Lower leg skin (tissue), 4 donors: ENCODE data around the gene DHRS1. TPM values are rescaled to one million over a fixed set of nuclear protein-coding genes. Genes with fewer than 3 reads are reported as not detected.

Experiments used
- DNase-seq, 2 donors: peaks; one replicate each; pipeline ENCODE4 v3.0.0-alpha.2; 2019; ENCODE audit warnings: low spot score in 2 of 2
- H3K4me3 ChIP-seq: fragments of 200-600 bp; sonication (generic); 2 replicates; pipeline ENCODE4 v1.5.1; 2017; ENCODE audit warnings: mild to moderate bottlenecking, low read depth; ENCODE audit not compliant: poor library complexity, severe bottlenecking
- POLR2A ChIP-seq, 2 donors: fragments of 450-650 bp; IDR thresholded peaks; one replicate each; pipeline ENCODE4 v1.6.1; 2016 to 2017; ENCODE audit warnings: antibody characterized with exemption in 2 of 2, mild to moderate bottlenecking in 1 of 2, moderate library complexity in 1 of 2
- WGBS, 2 donors: methylation state at CpG; one replicate each; pipeline ENCODE4 v1.1.5; 2018; 5-methylcytosine and 5-hydroxymethylcytosine counted together
- intact Hi-C: fragments of 100-400 bp; cut with DNase I; formaldehyde crosslinking; loops from one replicate; pipeline ENCODE4 v1.15.0; 2023; ENCODE audit warnings: low total_unique reads
- total RNA-seq, 4 donors: library from RNA; depleted of rRNA; stranded (reverse); fragments of >200 nt; gene quantifications; one replicate each; pipeline ENCODE4 v1.1.0, GENCODE V29; 2016
- TF ChIP-seq, protein P1 (sequence below), 3 donors: fragments of 450-650 bp; IDR thresholded peaks; one replicate each; pipeline ENCODE4 v1.5.1; 2016; ENCODE audit warnings: antibody characterized with exemption in 3 of 3, mild to moderate bottlenecking in 3 of 3, moderate library complexity in 2 of 3

DHRS1 gene
- total RNA-seq, 4 donors from 2014 or later = 55.0 to 112 (median 90.6) TPM

DNA sequence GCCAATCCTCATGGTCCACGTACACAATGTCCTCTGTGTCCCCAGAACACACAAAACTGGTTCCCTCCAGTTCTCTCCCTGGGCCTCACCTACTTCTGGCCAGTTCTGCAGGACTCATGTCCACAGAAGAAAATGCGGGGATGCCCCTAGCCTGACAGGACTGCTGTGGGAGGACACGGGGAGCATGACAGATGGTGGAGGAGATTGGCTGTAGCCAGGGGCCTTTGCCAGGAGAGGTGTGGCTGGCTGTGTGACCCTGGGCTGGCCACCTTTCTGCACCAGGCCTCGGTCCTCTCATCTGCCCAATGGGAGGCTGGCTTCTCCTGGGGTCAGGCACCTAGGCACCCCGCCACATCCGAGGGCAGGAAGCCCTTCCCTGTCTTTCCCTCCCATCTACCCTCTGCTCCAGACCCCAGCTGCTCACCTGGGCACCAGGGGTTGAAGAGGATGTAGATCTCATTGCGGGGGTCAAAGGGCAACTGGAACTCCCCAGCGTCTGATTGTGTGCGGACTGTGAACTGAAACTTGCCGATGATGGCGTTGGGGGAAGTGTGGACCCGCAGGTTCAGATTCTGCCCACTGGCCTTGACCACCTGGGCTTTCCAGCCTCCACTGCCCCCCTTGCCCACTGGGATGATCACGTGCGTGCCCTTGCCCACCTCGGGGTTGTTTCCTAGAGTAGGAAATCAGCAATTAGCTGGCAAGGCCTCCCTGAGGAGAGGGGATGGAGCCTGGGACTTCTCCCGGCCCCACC lies 39.4 kb downstream of the DHRS1 start:
- WGBS, 2 donors = 78 to 86% methylated on average over 15 to 16 of the region's 16 CpGs
- no peak for DNase-seq
- TF ChIP-seq POLR2A (IDR thresholded peaks at IDR 0.05) = no peak
- TF ChIP-seq, protein P1, sequence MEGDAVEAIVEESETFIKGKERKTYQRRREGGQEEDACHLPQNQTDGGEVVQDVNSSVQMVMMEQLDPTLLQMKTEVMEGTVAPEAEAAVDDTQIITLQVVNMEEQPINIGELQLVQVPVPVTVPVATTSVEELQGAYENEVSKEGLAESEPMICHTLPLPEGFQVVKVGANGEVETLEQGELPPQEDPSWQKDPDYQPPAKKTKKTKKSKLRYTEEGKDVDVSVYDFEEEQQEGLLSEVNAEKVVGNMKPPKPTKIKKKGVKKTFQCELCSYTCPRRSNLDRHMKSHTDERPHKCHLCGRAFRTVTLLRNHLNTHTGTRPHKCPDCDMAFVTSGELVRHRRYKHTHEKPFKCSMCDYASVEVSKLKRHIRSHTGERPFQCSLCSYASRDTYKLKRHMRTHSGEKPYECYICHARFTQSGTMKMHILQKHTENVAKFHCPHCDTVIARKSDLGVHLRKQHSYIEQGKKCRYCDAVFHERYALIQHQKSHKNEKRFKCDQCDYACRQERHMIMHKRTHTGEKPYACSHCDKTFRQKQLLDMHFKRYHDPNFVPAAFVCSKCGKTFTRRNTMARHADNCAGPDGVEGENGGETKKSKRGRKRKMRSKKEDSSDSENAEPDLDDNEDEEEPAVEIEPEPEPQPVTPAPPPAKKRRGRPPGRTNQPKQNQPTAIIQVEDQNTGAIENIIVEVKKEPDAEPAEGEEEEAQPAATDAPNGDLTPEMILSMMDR (IDR thresholded peaks at IDR 0.05) = no peak
- no peak overlapping the region for H3K4me3 ChIP-seq
- intact Hi-C loops = no loop called here

DNA sequence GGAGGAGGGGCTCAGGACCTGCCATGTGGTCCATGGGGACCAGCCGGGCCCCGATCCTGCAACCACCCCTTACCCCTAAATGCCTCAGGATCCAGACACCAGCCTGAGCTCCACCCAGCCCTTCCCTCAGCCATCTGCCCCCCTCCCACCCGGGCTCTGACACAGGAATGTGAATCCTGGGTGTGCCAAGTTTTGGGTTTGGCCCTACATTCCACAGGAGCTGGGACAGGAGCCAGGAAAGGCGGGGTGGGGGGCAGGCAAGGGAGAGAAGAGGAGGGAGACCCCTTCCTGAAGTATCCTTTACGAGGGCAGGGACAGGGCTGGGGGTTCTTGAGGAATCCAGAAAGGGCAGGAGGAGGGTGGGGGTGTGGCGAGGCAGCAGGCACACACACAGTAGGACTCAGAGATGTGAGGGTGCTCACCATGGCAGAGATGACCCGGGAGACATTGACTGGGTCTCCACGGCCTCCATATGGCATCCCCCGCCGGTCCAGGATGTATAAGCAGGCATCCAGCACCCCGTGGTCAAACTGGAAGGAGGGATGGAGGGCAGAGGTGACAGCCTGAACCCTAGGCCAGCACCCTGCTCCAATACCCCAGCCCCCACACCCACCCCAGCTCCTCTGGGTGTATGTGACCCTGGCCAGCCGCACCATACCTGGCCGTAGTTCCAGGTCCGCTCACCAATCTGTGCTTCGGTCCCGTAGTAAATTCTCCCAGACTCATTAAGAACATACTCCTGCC lies 40.1 kb downstream of the DHRS1 start:
- DNase-seq = peak in 1 of 2 donors; percentile 83
- intact Hi-C loops = no loop called here
- TF ChIP-seq, protein P1 (IDR thresholded peaks at IDR 0.05) = no peak
- 61 to 62% methylated on average over 16 of the region's 16 CpGs for WGBS, 2 donors
- no peak overlapping the region for H3K4me3 ChIP-seq

- no peak for DNase-seq
- no peak overlapping the region for H3K4me3 ChIP-seq
- no peak for TF ChIP-seq POLR2A (IDR thresholded peaks at IDR 0.05)
- TF ChIP-seq, protein P1 (IDR thresholded peaks at IDR 0.05) = no peak
- WGBS, 2 donors = 59 to 64% methylated on average over 18 of the region's 18 CpGs
- intact Hi-C loops = no loop called here
These were observed 40.9 kb downstream of the DHRS1 start for GRCh38 chr14:24258548-24259265.

DNA sequence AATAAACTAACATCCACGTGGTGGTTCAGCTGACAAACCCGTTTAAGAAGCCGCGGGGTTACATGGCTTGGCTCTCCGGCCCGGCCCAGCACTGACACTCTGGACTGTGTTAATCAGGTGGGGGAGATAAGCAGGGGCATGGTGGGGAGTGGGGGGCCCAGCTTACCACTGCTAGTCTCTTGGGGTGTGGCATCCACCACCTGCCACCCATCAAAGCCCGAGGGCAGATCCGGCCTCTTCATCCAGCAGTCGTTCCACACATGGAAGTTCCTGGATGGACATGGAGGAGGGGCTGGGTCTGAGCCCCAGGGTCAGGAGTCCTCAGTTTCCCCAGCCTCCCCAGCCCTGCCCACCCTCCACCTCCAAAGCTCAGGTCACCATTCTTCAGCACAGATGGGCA lies 41.5 kb downstream of the DHRS1 start:
- WGBS, 2 donors = 89 to 91% methylated on average over 8 of the region's 9 CpGs
- no peak for DNase-seq
- H3K4me3 ChIP-seq = no peak overlapping the region
- intact Hi-C loops = no loop called here
- TF ChIP-seq, protein P1 (IDR thresholded peaks at IDR 0.05) = no peak
- TF ChIP-seq POLR2A (IDR thresholded peaks at IDR 0.05) = no peak

DNA sequence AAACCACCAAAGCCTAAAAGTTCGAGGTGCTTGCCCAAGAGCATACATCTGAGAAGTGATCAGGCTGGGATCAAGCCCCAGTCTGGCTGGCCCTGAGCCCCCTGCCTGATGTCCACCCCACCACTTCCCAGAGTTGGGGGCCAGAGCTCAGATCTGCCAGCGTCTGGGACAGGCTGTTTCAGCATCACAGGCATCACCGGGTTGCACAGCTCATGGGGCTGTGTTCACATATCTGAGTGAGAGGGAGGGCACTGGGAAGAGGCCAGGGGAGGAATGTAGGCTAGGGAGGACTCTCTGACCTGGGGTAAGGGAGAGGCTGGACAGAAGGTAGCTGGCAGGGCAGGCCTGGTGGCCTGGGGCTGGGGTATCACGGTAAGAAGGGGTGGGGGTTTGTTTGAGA lies 42.6 kb downstream of the DHRS1 start:
- intact Hi-C loops = no loop called here
- no peak overlapping the region for H3K4me3 ChIP-seq
- TF ChIP-seq, protein P1 (IDR thresholded peaks at IDR 0.05) = no peak
- TF ChIP-seq POLR2A (IDR thresholded peaks at IDR 0.05) = no peak
- 68 to 87% methylated on average over 4 of the region's 4 CpGs for WGBS, 2 donors
- DNase-seq = no peak
